Astrocyte of the cerebellum (primary cell): ENCODE data around the gene EFEMP1.

Source experiments
- DNase-seq: peaks from one replicate; pipeline ENCODE4 v3.0.0-alpha.2; 2011; ENCODE audit warnings: low read depth
- H3K4me3 ChIP-seq: 2 replicates; pipeline ENCODE4 v1.5.1; 2011; ENCODE audit warnings: mild to moderate bottlenecking, low read depth, low read length, moderate library complexity
- CTCF ChIP-seq: IDR thresholded peaks from 2 replicates; pipeline ENCODE4 v1.5.1; 2012; ENCODE audit warnings: low read length, low read depth, moderate library complexity, mild to moderate bottlenecking; ENCODE audit errors: missing control alignments
- in situ Hi-C: cut with HindIII; loops from 2 replicates; pipeline ENCODE4 v1.10.0; 2017; ENCODE audit warnings: low sequenced_read_pairs

Gene EFEMP1

GRCh38 chr2:55936351-55936750, 12.8 kb upstream of the EFEMP1 start:
- no peak for TF ChIP-seq CTCF
- no peak for DNase-seq
- in situ Hi-C loops: no loop called here
- no peak overlapping the region for H3K4me3 ChIP-seq

GRCh38 chr2:55934337-55934736, 10.8 kb upstream of the EFEMP1 start:
- DNase-seq: no peak
- no peak for TF ChIP-seq CTCF
- H3K4me3 ChIP-seq: no peak overlapping the region
- in situ Hi-C loops: no loop called here

- in situ Hi-C loops: no loop called here
- DNase-seq: no peak
- H3K4me3 ChIP-seq: no peak overlapping the region
- no peak for TF ChIP-seq CTCF
These were observed 9.3 kb upstream of the EFEMP1 start for GRCh38 chr2:55932843-55933242.

- in situ Hi-C loops: no loop called here
- DNase-seq: no peak
- H3K4me3 ChIP-seq: no peak overlapping the region
- TF ChIP-seq CTCF: no peak
These were observed 7.7 kb upstream of the EFEMP1 start for GRCh38 chr2:55931281-55931680.

- TF ChIP-seq CTCF: no peak
- no peak for DNase-seq
- in situ Hi-C loops: no loop called here
- no peak overlapping the region for H3K4me3 ChIP-seq
These were observed 5.9 kb upstream of the EFEMP1 start for GRCh38 chr2:55929476-55929875.

GRCh38 chr2:55926974-55927373, 3.4 kb upstream of the EFEMP1 start:
- no peak for DNase-seq
- no peak for TF ChIP-seq CTCF
- no peak overlapping the region for H3K4me3 ChIP-seq
- in situ Hi-C loops: no loop called here

GRCh38 chr2:55926246-55926645, 2.7 kb upstream of the EFEMP1 start:
- DNase-seq: no peak
- TF ChIP-seq CTCF: no peak
- no peak overlapping the region for H3K4me3 ChIP-seq
- in situ Hi-C loops: no loop called here
